H1 (cell line): ENCODE results near the gene PPIG. TPM values are rescaled to one million over a fixed set of nuclear protein-coding genes. Genes with fewer than 3 reads are reported as not detected.
"Not testable (repeated sequence)": the region's sequence is repeated elsewhere in the genome, so short reads cannot be mapped to it uniquely, and the experiment has no call there.

Experiments used
- CTCF ChIA-PET: fragments of 300-600 bp; sonication (Branson Sonifier 250); formaldehyde crosslinking; loops from one replicate; lab custom pipeline; 2021; ENCODE audit not compliant: partially characterized antibody; lab: Charles Lee
- POLR2A ChIA-PET: fragments of 300-600 bp; sonication (Branson Sonifier 250); formaldehyde crosslinking; loops from one replicate; lab custom pipeline; 2021; ENCODE audit warnings: inconsistent platforms; ENCODE audit not compliant: partially characterized antibody; lab: Charles Lee
- DNase-seq, 2 experiments: peaks; one replicate each; pipeline versions ENCODE4 v3.0.0 to v3.0.0-alpha.2; 2010 to 2022; ENCODE audit warnings: low spot score in 2 of 2, low read depth in 1 of 2, mixed read lengths in 1 of 2
- FAIRE-seq: peaks from 2 replicates; lab custom pipeline; 2011; peaks lifted over from hg19 to GRCh38; lab: Jason Lieb, UNC
- H2AFZ ChIP-seq: 2 replicates; pipeline ENCODE4 v1.8.1; 2012; ENCODE audit warnings: low read length, inconsistent platforms
- H2AK5ac ChIP-seq: 2 replicates; pipeline ENCODE4 v1.6.1; 2013; ENCODE audit warnings: low read depth, low read length
- H2BK120ac ChIP-seq: replicated peaks from 2 replicates; pipeline ENCODE3; 2013; ENCODE audit warnings: low read depth, low read length, inconsistent platforms
- H2BK12ac ChIP-seq: 2 replicates; pipeline ENCODE4 v1.6.1; 2013; ENCODE audit warnings: low read depth, low read length
- H2BK15ac ChIP-seq: 2 replicates; pipeline ENCODE4 v1.6.1; 2013; ENCODE audit warnings: low read length
- H2BK20ac ChIP-seq: 2 replicates; pipeline ENCODE4 v1.6.1; 2013; ENCODE audit warnings: low read length
- H2BK5ac ChIP-seq: 2 replicates; pipeline ENCODE4 v1.6.1; 2013; ENCODE audit warnings: low read depth, low read length
- H3K14ac ChIP-seq: 2 replicates; pipeline ENCODE4 v1.6.1; 2013; ENCODE audit warnings: inconsistent platforms; ENCODE audit not compliant: insufficient read length
- H3K18ac ChIP-seq: 2 replicates; pipeline ENCODE4 v1.6.1; 2013; ENCODE audit warnings: low read length; ENCODE audit errors: extremely low read depth
- H3K23ac ChIP-seq: 2 replicates; pipeline ENCODE4 v1.6.1; 2013; ENCODE audit warnings: inconsistent platforms; ENCODE audit not compliant: insufficient read length
- H3K23me2 ChIP-seq: 2 replicates; pipeline ENCODE4 v1.6.1; 2013; ENCODE audit warnings: low read depth, low read length
- H3K27ac ChIP-seq: 2 replicates; pipeline ENCODE4 v1.6.1; 2011; ENCODE audit warnings: low read depth, low read length, inconsistent platforms
- H3K27me3 ChIP-seq, 4 experiments: replicated peaks in 1 of 4; 1 replicate in 1 of 4; 2 replicates in 3 of 4; pipeline versions ENCODE4 v1.6.1 to v1.8.1; 2011 to 2013; ENCODE audit warnings: low read length in 3 of 4, mild to moderate bottlenecking in 3 of 4, inconsistent platforms in 2 of 4, mixed read lengths in 2 of 4, moderate library complexity in 1 of 4; ENCODE audit not compliant: control insufficient read depth in 3 of 4, insufficient read depth in 3 of 4; ENCODE audit errors: extremely low read depth in 1 of 4
- H3K36me3 ChIP-seq, 4 experiments: 2 replicates each; pipeline versions ENCODE4 v1.6.1 to v1.8.1; 2011 to 2013; ENCODE audit warnings: mild to moderate bottlenecking in 4 of 4, low read length in 3 of 4, moderate library complexity in 2 of 4, control low read depth in 1 of 4, inconsistent platforms in 1 of 4; ENCODE audit not compliant: insufficient read depth in 4 of 4, control insufficient read depth in 2 of 4
- H3K4ac ChIP-seq: replicated peaks from 2 replicates; pipeline ENCODE3; 2013; ENCODE audit warnings: low read length, low read depth, mixed read lengths, inconsistent platforms; ENCODE audit not compliant: insufficient read length
- H3K4me1 ChIP-seq, 4 experiments: replicated peaks in 1 of 4; 1 replicate in 1 of 4; 2 replicates in 3 of 4; pipeline versions ENCODE4 v1.6.1 to v1.8.1; 2011 to 2013; ENCODE audit warnings: low read length in 3 of 4, inconsistent platforms in 2 of 4, mixed read lengths in 1 of 4; ENCODE audit not compliant: insufficient read depth in 4 of 4, control insufficient read depth in 3 of 4
- H3K4me2 ChIP-seq, 2 experiments: 2 replicates each; pipeline versions ENCODE4 v1.6.1 to v1.8.1; 2011 to 2013; ENCODE audit warnings: low read depth in 2 of 2, low read length in 2 of 2, control low read depth in 1 of 2, inconsistent platforms in 1 of 2, mild to moderate bottlenecking in 1 of 2; ENCODE audit not compliant: insufficient read depth in 1 of 2
- H3K4me3 ChIP-seq, 4 experiments: fragments of 200-600, 300-600 bp in 1 of 4; sonication (generic), shearing (Covaris generic), sonication (Bioruptor Twin) in 1 of 4; 2 replicates each; pipeline versions ENCODE4 v1.5.1 to v1.8.1; 2011 to 2016; ENCODE audit warnings: low read length in 4 of 4, low read depth in 3 of 4, control low read depth in 2 of 4, inconsistent platforms in 2 of 4, mild to moderate bottlenecking in 2 of 4, mixed read lengths in 1 of 4, moderate library complexity in 1 of 4; ENCODE audit not compliant: insufficient read depth in 2 of 4; ENCODE audit errors: extremely low read depth in 1 of 4
- H3K56ac ChIP-seq: replicated peaks from 2 replicates; pipeline ENCODE3; 2013; ENCODE audit warnings: low read depth, mild to moderate bottlenecking, mixed read lengths, low read length, inconsistent platforms; ENCODE audit not compliant: insufficient read length
- H3K79me1 ChIP-seq: 2 replicates; pipeline ENCODE4 v1.6.1; 2013; ENCODE audit warnings: low read depth, low read length, control low read depth
- H3K79me2 ChIP-seq, 2 experiments: 2 replicates each; pipeline versions ENCODE4 v1.6.1 to v1.8.1; 2012 to 2013; ENCODE audit warnings: low read length in 2 of 2, mild to moderate bottlenecking in 2 of 2, inconsistent platforms in 1 of 2; ENCODE audit not compliant: insufficient read depth in 2 of 2, control insufficient read depth in 1 of 2
- H3K9ac ChIP-seq, 4 experiments: replicated peaks in 1 of 4; 1 replicate in 1 of 4; 2 replicates in 3 of 4; pipeline versions ENCODE4 v1.6.1 to v1.8.1; 2011 to 2013; ENCODE audit warnings: low read depth in 3 of 4, low read length in 3 of 4, control low read depth in 2 of 4, mild to moderate bottlenecking in 2 of 4, moderate library complexity in 2 of 4, inconsistent platforms in 1 of 4; ENCODE audit errors: extremely low read depth in 1 of 4
- H3K9me3 ChIP-seq, 2 experiments: 2 replicates each; pipeline versions ENCODE4 v1.6.1 to v1.8.1; 2012 to 2013; ENCODE audit warnings: mild to moderate bottlenecking in 2 of 2, moderate library complexity in 2 of 2, control low read depth in 1 of 2, inconsistent platforms in 1 of 2, low read depth in 1 of 2, low read length in 1 of 2, mixed read lengths in 1 of 2; ENCODE audit not compliant: insufficient read depth in 2 of 2
- H4K20me1 ChIP-seq, 2 experiments: replicated peaks in 1 of 2; 2 replicates each; pipeline versions ENCODE3 to v1.8.1; 2011 to 2013; ENCODE audit warnings: inconsistent platforms in 2 of 2, low read length in 2 of 2, mild to moderate bottlenecking in 1 of 2; ENCODE audit not compliant: insufficient read depth in 2 of 2, control insufficient read depth in 1 of 2
- H4K5ac ChIP-seq: 2 replicates; pipeline ENCODE4 v1.6.1; 2013; ENCODE audit warnings: low read length, low read depth, mixed read lengths, inconsistent platforms; ENCODE audit not compliant: insufficient read length
- H4K8ac ChIP-seq: 2 replicates; pipeline ENCODE4 v1.8.0; 2013; ENCODE audit warnings: mild to moderate bottlenecking, moderate library complexity, low read length, inconsistent platforms; ENCODE audit not compliant: insufficient read depth; ENCODE audit errors: extremely low read depth
- H4K91ac ChIP-seq: replicated peaks from 2 replicates; pipeline ENCODE3; 2013; ENCODE audit warnings: low read length, mixed read lengths, inconsistent platforms; ENCODE audit not compliant: insufficient read length
- WGBS, 2 experiments: shearing (Covaris generic) in 1 of 2; methylation state at CpG; one replicate each; pipeline versions ENCODE4 v1.1.6 to v1.1.7; 2013 to 2015; ENCODE audit warnings: low lambda C conversion rate in 2 of 2, mixed read lengths in 2 of 2, inconsistent platforms in 1 of 2, low coverage in 1 of 2, missing lambda C conversion rate in 1 of 2; ENCODE audit not compliant: insufficient replicate concordance in 2 of 2, insufficient coverage in 1 of 2, insufficient read length in 1 of 2; ENCODE audit errors: extremely low coverage in 1 of 2, missing lambda C conversion rate in 1 of 2; 5-methylcytosine and 5-hydroxymethylcytosine counted together
- polyA plus RNA-seq, 7 experiments: library from polyadenylated mRNA; depleted of rRNA in 3 of 7; stranded (reverse) in 5 of 7; unstranded in 2 of 7; fragments of >200 nt in 5 of 7; fragments of 200-250 nt in 2 of 7; gene quantifications; 1 replicate in 5 of 7; 2 replicates in 1 of 7; 4 replicates in 1 of 7; pipeline versions ENCODE4 v1.2.1 to v1.2.3, GENCODE V29; 2011 to 2013; ENCODE audit warnings: missing spikeins in 2 of 7, mixed read lengths in 2 of 7
- total RNA-seq: library from RNA; stranded (reverse); fragmentation: NEBNext Ultra II Directional; extraction: Animal tissue kit (Norgen Biotek cat#: 25700); gene quantifications from 2 replicates; pipeline ENCODE4 v1.2.1, GENCODE V29; 2021

Gene PPIG
- total and polyA plus RNA-seq, 2 of the 8 experiments (the other 6 are each of a cell fraction or from before 2014, with no cell fraction given), result 14.7 to 71.0 TPM

DNA sequence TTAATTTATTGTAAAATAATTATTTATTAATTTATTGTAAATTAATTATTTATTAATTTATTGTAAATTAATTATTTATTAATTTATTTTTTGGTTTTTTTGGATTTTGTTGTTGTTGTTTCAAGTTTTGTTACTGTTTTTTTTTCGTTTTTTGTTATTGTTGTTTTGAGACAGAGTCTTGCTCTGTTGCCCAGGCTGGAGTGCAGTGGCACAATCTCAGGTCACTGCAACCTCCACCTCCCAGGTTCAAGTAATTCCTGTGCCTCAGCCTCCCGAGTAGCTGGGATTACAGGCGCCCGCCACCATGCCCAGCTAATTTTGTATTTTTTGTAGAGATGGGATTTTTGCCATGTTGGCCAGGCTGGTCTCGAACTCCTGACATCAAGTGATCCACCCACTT is 22.1 kb upstream of the PPIG start:
- H3K27ac ChIP-seq, H3K9me3 ChIP-seq, H4K91ac ChIP-seq, H2BK120ac ChIP-seq, H2BK5ac ChIP-seq, H3K4me1 ChIP-seq, H2BK15ac ChIP-seq, H3K23ac ChIP-seq, H3K79me2 ChIP-seq, H3K4me3 ChIP-seq, DNase-seq, H4K8ac ChIP-seq, H3K4ac ChIP-seq, FAIRE-seq, H3K18ac ChIP-seq, H2BK12ac ChIP-seq, H2BK20ac ChIP-seq, H3K14ac ChIP-seq, H3K9ac ChIP-seq, H4K20me1 ChIP-seq, H4K5ac ChIP-seq, H2AFZ ChIP-seq, H3K56ac ChIP-seq, H3K4me2 ChIP-seq, H3K27me3 ChIP-seq, H3K23me2 ChIP-seq, H3K79me1 ChIP-seq, H2AK5ac ChIP-seq: not testable (repeated sequence)
- ChIA-PET POLR2A (interaction anchor here (0.7 to 1.4 kb wide), 4 partner anchors 10 to 36 kb away, joined by 3 to 6 read pairs (median 4); partner anchors contain the start of genes FASTKD1 and PPIG), CTCF (interaction anchor here (0.8 kb wide), 1 partner anchor 43 kb away, joined by 3 read pairs; no protein-coding TSS in a partner anchor)
- WGBS, 2 experiments, result 96% methylated on average over 5 of the region's 5 CpGs; no CpG with 5 or more reads in 1 of the 2 experiments
- H3K36me3 ChIP-seq, result peaks cover 0 to 27% (median 2%) of the 10 kb centered on the region in 4 experiments; a peak in 3 of 8 replicates
